ENCODE data around the gene GLIS1. TPM values are rescaled to one million over a fixed set of nuclear protein-coding genes. Genes with fewer than 3 reads are reported as not detected.
A peak's percentile ranks its signal among the peaks of the same experiment; 100 is the strongest.

GLIS1 gene
- total and polyA plus RNA-seq, 2 of the 8 experiments (the other 6 are each of a cell fraction or from before 2014, with no cell fraction given): 0.15 to 0.22 TPM

- Histone ChIP-seq H2AK5ac (ENCODE audit: low read depth, low read length) (peak overlapping the region; percentile 7; the same call in 1 of the 2 replicates), H2BK5ac (ENCODE audit: low read depth, low read length) (no peak overlapping the region), H3K36me3 (ENCODE audit: control insufficient read depth in 2 of 4, insufficient read depth in 4 of 4, low read length in 3 of 4) (no peaks in the 10 kb centered on the region), H3K4me3 (ENCODE audit: extremely low read depth in 1 of 4, insufficient read depth in 2 of 4, low read depth in 3 of 4, low read length in 4 of 4) (no peak overlapping the region), H3K4ac (replicated peaks; ENCODE audit: insufficient read length, low read depth, low read length) (no peak overlapping the region), H2BK120ac (replicated peaks; ENCODE audit: low read depth, low read length) (no peak overlapping the region), H2BK15ac (ENCODE audit: low read length) (no peak overlapping the region), H3K23me2 (ENCODE audit: low read depth, low read length) (no peaks in the 10 kb centered on the region; the same call in 1 of the 2 replicates), H3K14ac (ENCODE audit: insufficient read length) (no peak overlapping the region), H3K9me3 (ENCODE audit: insufficient read depth in 2 of 2, low read depth in 1 of 2, low read length in 1 of 2) (no peaks in the 10 kb centered on the region), H3K79me2 (ENCODE audit: control insufficient read depth in 1 of 2, insufficient read depth in 2 of 2, low read length in 2 of 2) (no peaks in the 10 kb centered on the region), H3K18ac (ENCODE audit: extremely low read depth, low read length) (no peak overlapping the region), H2BK20ac (ENCODE audit: low read length) (no peak overlapping the region), H3K56ac (replicated peaks; ENCODE audit: insufficient read length, low read depth, low read length) (no peak overlapping the region), H3K79me1 (ENCODE audit: low read depth, low read length) (no peaks in the 10 kb centered on the region), H4K91ac (replicated peaks; ENCODE audit: insufficient read length, low read length) (no peak overlapping the region), H4K20me1 (replicated peaks in 1 of 2; ENCODE audit: control insufficient read depth in 1 of 2, insufficient read depth in 2 of 2, low read length in 2 of 2) (no peaks in the 10 kb centered on the region), H4K5ac (ENCODE audit: insufficient read length, low read depth, low read length) (no peak overlapping the region), H2BK12ac (ENCODE audit: low read depth, low read length) (no peak overlapping the region), H3K27ac (ENCODE audit: low read depth, low read length) (no peak overlapping the region), H3K4me2 (ENCODE audit: insufficient read depth in 1 of 2, low read depth in 2 of 2, low read length in 2 of 2) (no peak overlapping the region), H4K8ac (ENCODE audit: extremely low read depth, insufficient read depth, low read length) (no peak overlapping the region), H3K23ac (ENCODE audit: insufficient read length) (no peak overlapping the region), H3K9ac (replicated peaks in 1 of 4; ENCODE audit: extremely low read depth in 1 of 4, low read depth in 3 of 4, low read length in 3 of 4) (no peak overlapping the region; a peak in 1 of 7 replicates), H3K27me3 (replicated peaks in 1 of 4; ENCODE audit: control insufficient read depth in 3 of 4, extremely low read depth in 1 of 4, insufficient read depth in 3 of 4, low read length in 3 of 4) (no peaks in the 10 kb centered on the region), H2AFZ (ENCODE audit: low read length) (no peak overlapping the region), H3K4me1 (replicated peaks in 1 of 4; ENCODE audit: control insufficient read depth in 3 of 4, insufficient read depth in 4 of 4, low read length in 3 of 4) (peaks cover 20 to 29% (median 23%) of the 10 kb centered on the region in 4 experiments)
- CTCF ChIA-PET (ENCODE audit: partially characterized antibody): interaction anchor here (1.0 to 5.3 kb wide), 3 partner anchors 18 to 115 kb away, joined by 3 to 28 read pairs (median 22); no protein-coding TSS in a partner anchor
- DNase-seq (ENCODE audit: low read depth in 1 of 2, low spot score in 2 of 2): no peak
- TF ChIP-seq ASH2L (IDR thresholded peaks at IDR 0.05; ENCODE audit: low read length) (no peak), RAD21 (IDR thresholded peaks at IDR 0.05 in 1 of 2, conservative IDR thresholded peaks at IDR 0.05 in 1 of 2; ENCODE audit: low read depth in 2 of 2, low read length in 2 of 2) (no peak), RNF2 (IDR thresholded peaks at IDR 0.05; ENCODE audit: borderline replicate concordance, low read depth, low read length, missing control alignments, poor library complexity, severe bottlenecking) (no peak), TAF1 (IDR thresholded peaks at IDR 0.05; ENCODE audit: low read depth, low read length) (no peak), HDAC6 (IDR thresholded peaks at IDR 0.05; ENCODE audit: low read depth, low read length) (no peak), SUZ12 (IDR thresholded peaks at IDR 0.05; ENCODE audit: low read length) (no peak), MAFK (IDR thresholded peaks at IDR 0.05; ENCODE audit: low read depth, low read length) (no peak), PHF8 (conservative IDR thresholded peaks at IDR 0.05; ENCODE audit: low read depth, low read length) (no peak), CBX5 (IDR thresholded peaks at IDR 0.05; ENCODE audit: low read depth, low read length) (no peak), RFX5 (IDR thresholded peaks at IDR 0.05; ENCODE audit: borderline replicate concordance, low read depth, low read length) (no peak), CREB1 (IDR thresholded peaks at IDR 0.05) (no peak)
- WGBS, 2 experiments (ENCODE audit: extremely low coverage in 1 of 2, insufficient coverage in 1 of 2, insufficient read length in 1 of 2, insufficient replicate concordance in 2 of 2, low coverage in 1 of 2, low lambda C conversion rate in 2 of 2, missing lambda C conversion rate in 1 of 2): 86% methylated on average over 3 of the region's 3 CpGs; no CpG with 5 or more reads in 1 of the 2 experiments
- POLR2A ChIA-PET (ENCODE audit: partially characterized antibody): no interaction called here
- no peak for FAIRE-seq
These were observed 30.3 kb downstream of the GLIS1 start for GRCh38 chr1:53708687-53709086.

Data from H1 (cell line).